ENCODE measurements around the gene ANKIB1.

The ANKIB1 gene

DNA sequence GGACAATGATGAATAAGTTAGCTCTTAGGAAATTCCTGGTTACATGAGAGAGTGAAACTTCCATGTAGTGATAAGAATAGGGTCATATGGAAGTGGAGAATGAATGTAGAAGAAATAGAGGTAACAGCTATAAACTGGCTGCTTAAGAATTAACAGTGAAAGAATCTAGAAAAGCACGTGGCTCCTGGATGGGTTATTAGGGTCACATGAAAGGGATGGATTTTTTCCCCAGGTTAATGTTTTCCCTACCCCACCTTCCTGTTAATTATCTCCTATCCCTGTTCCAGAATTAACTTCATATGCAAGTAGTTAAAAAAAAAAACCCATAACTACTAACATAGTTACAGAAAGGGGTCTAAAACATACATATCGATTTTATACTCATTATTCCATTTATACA is 58.0 kb downstream of the ANKIB1 start:
- Histone ChIP-seq H3K23ac (ENCODE audit: low read length in 2 of 2) (no peak overlapping the region), H4K8ac (ENCODE audit: low read length) (no peak overlapping the region), H4K91ac (ENCODE audit: low read length) (no peak overlapping the region), H2BK15ac (ENCODE audit: low read depth, poor library complexity, severe bottlenecking) (no peak overlapping the region), H3K27ac (ENCODE audit: low read length, poor library complexity, severe bottlenecking) (no peak overlapping the region), H3K4me3 (ENCODE audit: insufficient read depth in 1 of 2, low read depth in 1 of 2, low read length in 2 of 2) (no peak overlapping the region), H2BK120ac (ENCODE audit: low read depth, low read length) (no peak overlapping the region), H2AFZ (ENCODE audit: low read depth, low read length) (no peak overlapping the region), H3K4me1 (ENCODE audit: control insufficient read depth, insufficient read depth, low read depth, low read length) (no peaks in the 10 kb centered on the region), H3K79me1 (replicated peaks; ENCODE audit: low read length, poor library complexity, severe bottlenecking) (peaks cover 8% of the 10 kb centered on the region), H3K27me3 (ENCODE audit: control insufficient read depth in 1 of 2, insufficient read depth in 1 of 2, low read length in 2 of 2) (no peaks in the 10 kb centered on the region), H2AK5ac (ENCODE audit: low read length, severe bottlenecking) (no peak overlapping the region), H3K36me3 (ENCODE audit: control insufficient read depth in 1 of 2, insufficient read depth in 2 of 2, low read depth in 1 of 2, low read length in 2 of 2) (peaks cover 0 to 48% of the 10 kb centered on the region in 2 experiments), H3K18ac (ENCODE audit: low read depth in 1 of 2, low read length in 2 of 2) (no peak overlapping the region), H2BK12ac (ENCODE audit: low read length in 2 of 2) (no peak overlapping the region), H3K9ac (ENCODE audit: low read length) (no peak overlapping the region), H3K4me2 (ENCODE audit: low read length, poor library complexity, severe bottlenecking) (no peak overlapping the region), H3K9me3 (ENCODE audit: control insufficient read depth, low read length) (no peaks in the 10 kb centered on the region), H2BK5ac (ENCODE audit: low read depth, low read length, poor library complexity, severe bottlenecking) (no peak overlapping the region), H3K4ac (ENCODE audit: low read depth in 1 of 2, low read length in 2 of 2) (no peak overlapping the region), H3K14ac (ENCODE audit: low read length in 2 of 2) (no peak overlapping the region)
- no peak for DNase-seq
- 100% methylated on average over 1 of the region's 2 CpGs for WGBS

DNA sequence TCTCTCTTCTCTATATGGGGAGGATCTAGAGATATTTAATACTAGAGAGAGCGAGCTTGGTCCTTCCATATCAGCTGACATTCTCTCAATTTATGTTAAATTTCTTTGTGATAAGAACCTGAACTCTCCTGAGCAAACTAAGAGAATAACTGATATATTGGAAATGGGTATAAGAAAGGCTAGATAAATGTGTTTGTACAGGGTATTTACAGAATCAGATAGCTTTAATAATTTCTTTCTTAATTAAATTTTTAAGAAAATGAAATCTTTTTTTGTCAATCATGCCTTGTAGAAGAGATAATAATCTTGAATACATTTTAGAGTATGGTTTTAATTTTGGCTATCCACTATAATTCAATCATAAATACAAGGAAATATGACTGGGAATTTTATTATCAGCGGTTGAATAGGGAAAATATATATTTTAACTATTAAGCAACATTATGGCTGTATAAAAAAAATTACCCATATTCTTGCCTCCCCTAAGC is 58.7 kb downstream of the ANKIB1 start:
- no peak overlapping the region for H3K4me2 ChIP-seq (ENCODE audit: low read length, poor library complexity, severe bottlenecking)
- H4K8ac ChIP-seq (ENCODE audit: low read length): no peak overlapping the region
- no peak overlapping the region for H3K4me3 ChIP-seq (ENCODE audit: insufficient read depth in 1 of 2, low read depth in 1 of 2, low read length in 2 of 2)
- H3K14ac ChIP-seq (ENCODE audit: low read length in 2 of 2): no peak overlapping the region
- peaks cover 8% of the 10 kb centered on the region for H3K79me1 ChIP-seq (replicated peaks; ENCODE audit: low read length, poor library complexity, severe bottlenecking)
- no peak overlapping the region for H3K9ac ChIP-seq (ENCODE audit: low read length)
- H2BK120ac ChIP-seq (ENCODE audit: low read depth, low read length): no peak overlapping the region
- peaks cover 0 to 47% of the 10 kb centered on the region in 2 experiments for H3K36me3 ChIP-seq (ENCODE audit: control insufficient read depth in 1 of 2, insufficient read depth in 2 of 2, low read depth in 1 of 2, low read length in 2 of 2)
- no peaks in the 10 kb centered on the region for H3K9me3 ChIP-seq (ENCODE audit: control insufficient read depth, low read length)
- H3K4me1 ChIP-seq (ENCODE audit: control insufficient read depth, insufficient read depth, low read depth, low read length): no peaks in the 10 kb centered on the region
- DNase-seq: no peak
- H4K91ac ChIP-seq (ENCODE audit: low read length): no peak overlapping the region
- H2BK15ac ChIP-seq (ENCODE audit: low read depth, poor library complexity, severe bottlenecking): no peak overlapping the region
- WGBS: no CpG with 5 or more reads among the region's 2 CpGs
- no peaks in the 10 kb centered on the region for H3K27me3 ChIP-seq (ENCODE audit: control insufficient read depth in 1 of 2, insufficient read depth in 1 of 2, low read length in 2 of 2)
- no peak overlapping the region for H3K27ac ChIP-seq (ENCODE audit: low read length, poor library complexity, severe bottlenecking)
- H2BK5ac ChIP-seq (ENCODE audit: low read depth, low read length, poor library complexity, severe bottlenecking): no peak overlapping the region
- no peak overlapping the region for H3K18ac ChIP-seq (ENCODE audit: low read depth in 1 of 2, low read length in 2 of 2)
- H3K4ac ChIP-seq (ENCODE audit: low read depth in 1 of 2, low read length in 2 of 2): no peak overlapping the region
- H2AFZ ChIP-seq (ENCODE audit: low read depth, low read length): no peak overlapping the region
- H3K23ac ChIP-seq (ENCODE audit: low read length in 2 of 2): no peak overlapping the region
- H2AK5ac ChIP-seq (ENCODE audit: low read length, severe bottlenecking): no peak overlapping the region
- H2BK12ac ChIP-seq (ENCODE audit: low read length in 2 of 2): no peak overlapping the region

DNA sequence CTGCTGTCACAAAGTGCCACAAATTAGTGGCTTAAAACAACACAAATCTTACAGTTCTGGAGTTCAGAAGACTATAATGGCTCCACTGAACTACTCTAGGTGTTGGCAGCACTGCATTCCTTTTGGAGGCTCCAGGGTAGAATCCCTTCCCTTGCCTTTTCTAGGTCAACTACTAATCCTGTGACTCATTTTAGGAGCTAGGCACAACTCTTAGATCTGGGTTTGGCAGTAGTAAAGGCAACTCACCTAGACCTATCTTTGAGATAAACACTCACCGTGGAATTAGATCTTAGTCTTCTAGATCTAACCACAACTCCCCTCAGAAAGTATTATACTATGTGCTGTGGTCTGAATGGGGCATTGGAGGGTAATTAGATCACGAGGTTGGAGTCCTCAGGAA is 60.4 kb downstream of the ANKIB1 start:
- Histone ChIP-seq H3K9me3 (ENCODE audit: control insufficient read depth, low read length) (no peaks in the 10 kb centered on the region), H3K27ac (ENCODE audit: low read length, poor library complexity, severe bottlenecking) (no peak overlapping the region), H3K4ac (ENCODE audit: low read depth in 1 of 2, low read length in 2 of 2) (no peak overlapping the region), H3K23ac (ENCODE audit: low read length in 2 of 2) (no peak overlapping the region), H3K4me2 (ENCODE audit: low read length, poor library complexity, severe bottlenecking) (no peak overlapping the region), H3K36me3 (ENCODE audit: control insufficient read depth in 1 of 2, insufficient read depth in 2 of 2, low read depth in 1 of 2, low read length in 2 of 2) (peaks cover 0 to 43% of the 10 kb centered on the region in 2 experiments), H2BK120ac (ENCODE audit: low read depth, low read length) (no peak overlapping the region), H3K4me3 (ENCODE audit: insufficient read depth in 1 of 2, low read depth in 1 of 2, low read length in 2 of 2) (no peak overlapping the region), H2AK5ac (ENCODE audit: low read length, severe bottlenecking) (no peak overlapping the region), H3K79me1 (replicated peaks; ENCODE audit: low read length, poor library complexity, severe bottlenecking) (peaks cover 8% of the 10 kb centered on the region), H2AFZ (ENCODE audit: low read depth, low read length) (no peak overlapping the region), H3K18ac (ENCODE audit: low read depth in 1 of 2, low read length in 2 of 2) (no peak overlapping the region), H2BK12ac (ENCODE audit: low read length in 2 of 2) (no peak overlapping the region), H4K91ac (ENCODE audit: low read length) (no peak overlapping the region), H2BK5ac (ENCODE audit: low read depth, low read length, poor library complexity, severe bottlenecking) (no peak overlapping the region), H4K8ac (ENCODE audit: low read length) (no peak overlapping the region), H3K9ac (ENCODE audit: low read length) (no peak overlapping the region), H3K4me1 (ENCODE audit: control insufficient read depth, insufficient read depth, low read depth, low read length) (no peaks in the 10 kb centered on the region), H2BK15ac (ENCODE audit: low read depth, poor library complexity, severe bottlenecking) (no peak overlapping the region), H3K27me3 (ENCODE audit: control insufficient read depth in 1 of 2, insufficient read depth in 1 of 2, low read length in 2 of 2) (no peaks in the 10 kb centered on the region), H3K14ac (ENCODE audit: low read length in 2 of 2) (no peak overlapping the region)
- no peak for DNase-seq
- 100% methylated on average over 1 of the region's 2 CpGs for WGBS

DNA sequence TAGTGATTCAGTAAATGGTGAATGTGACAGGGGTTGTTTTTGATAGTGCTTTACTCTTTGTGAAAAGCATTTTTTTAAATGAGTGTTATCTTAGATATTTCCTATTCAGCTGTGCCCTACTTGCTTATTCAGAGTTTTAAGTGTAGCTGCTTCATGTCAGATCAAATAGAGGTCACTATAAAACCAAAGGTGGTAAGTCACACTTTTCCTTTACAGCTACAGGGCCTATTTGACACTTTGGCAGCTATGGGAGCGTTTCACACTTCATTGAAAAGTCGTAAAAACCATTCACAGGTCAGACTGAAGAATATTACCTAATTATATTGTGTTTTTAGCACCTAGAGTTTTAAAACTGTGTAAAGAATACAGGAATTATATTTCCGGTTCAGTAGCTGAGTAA is 67.3 kb downstream of the ANKIB1 start:
- H2AFZ ChIP-seq (ENCODE audit: low read depth, low read length): no peak overlapping the region
- H3K23ac ChIP-seq (ENCODE audit: low read length in 2 of 2): no peak overlapping the region
- no peaks in the 10 kb centered on the region for H3K4me1 ChIP-seq (ENCODE audit: control insufficient read depth, insufficient read depth, low read depth, low read length)
- H2AK5ac ChIP-seq (ENCODE audit: low read length, severe bottlenecking): no peak overlapping the region
- DNase-seq: no peak
- no peak overlapping the region for H4K8ac ChIP-seq (ENCODE audit: low read length)
- no peak overlapping the region for H3K4me3 ChIP-seq (ENCODE audit: insufficient read depth in 1 of 2, low read depth in 1 of 2, low read length in 2 of 2)
- H3K9ac ChIP-seq (ENCODE audit: low read length): no peak overlapping the region
- no peak overlapping the region for H2BK120ac ChIP-seq (ENCODE audit: low read depth, low read length)
- no peak overlapping the region for H3K4ac ChIP-seq (ENCODE audit: low read depth in 1 of 2, low read length in 2 of 2)
- H2BK12ac ChIP-seq (ENCODE audit: low read length in 2 of 2): no peak overlapping the region
- H3K9me3 ChIP-seq (ENCODE audit: control insufficient read depth, low read length): no peaks in the 10 kb centered on the region
- WGBS: 100% methylated on average over 1 of the region's 3 CpGs
- H2BK5ac ChIP-seq (ENCODE audit: low read depth, low read length, poor library complexity, severe bottlenecking): no peak overlapping the region
- H3K18ac ChIP-seq (ENCODE audit: low read depth in 1 of 2, low read length in 2 of 2): no peak overlapping the region
- no peak overlapping the region for H4K91ac ChIP-seq (ENCODE audit: low read length)
- H3K79me1 ChIP-seq (replicated peaks; ENCODE audit: low read length, poor library complexity, severe bottlenecking): peaks cover 10% of the 10 kb centered on the region
- no peak overlapping the region for H3K4me2 ChIP-seq (ENCODE audit: low read length, poor library complexity, severe bottlenecking)
- H3K27me3 ChIP-seq (ENCODE audit: control insufficient read depth in 1 of 2, insufficient read depth in 1 of 2, low read length in 2 of 2): no peaks in the 10 kb centered on the region
- no peak overlapping the region for H3K27ac ChIP-seq (ENCODE audit: low read length, poor library complexity, severe bottlenecking)
- H3K14ac ChIP-seq (ENCODE audit: low read length in 2 of 2): no peak overlapping the region
- H3K36me3 ChIP-seq (ENCODE audit: control insufficient read depth in 1 of 2, insufficient read depth in 2 of 2, low read depth in 1 of 2, low read length in 2 of 2): peaks cover 0 to 28% of the 10 kb centered on the region in 2 experiments
- no peak overlapping the region for H2BK15ac ChIP-seq (ENCODE audit: low read depth, poor library complexity, severe bottlenecking)
